ENCODE results near the gene FUT8.
A peak's percentile ranks its signal among the peaks of the same experiment; 100 is the strongest.
"Not testable (repeated sequence)": the region's sequence is repeated elsewhere in the genome, so short reads cannot be mapped to it uniquely, and the experiment has no call there.

FUT8 gene

DNA sequence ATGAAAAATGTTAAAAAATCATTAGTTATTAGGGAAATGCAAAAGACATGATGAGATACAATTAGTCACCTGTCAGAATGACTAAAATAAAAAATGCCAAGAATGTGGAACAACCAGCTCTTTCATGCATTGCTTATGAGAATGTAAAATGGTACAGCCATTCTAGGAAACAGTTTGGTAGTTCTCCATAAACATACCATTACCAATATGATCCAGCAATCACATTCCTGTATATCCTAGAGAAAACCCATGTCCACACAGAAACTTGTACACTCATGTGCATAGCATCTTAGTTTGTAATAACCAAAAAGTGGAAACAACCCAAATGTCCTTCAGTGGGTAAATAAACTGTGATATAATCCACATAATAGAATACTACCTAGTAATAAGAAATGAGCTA is 245.7 kb downstream of the FUT8 start:
- H3K9me3 Mint-ChIP-seq = peaks cover 20% of the 10 kb centered on the region
- H3K36me3 Mint-ChIP-seq (ENCODE audit: low read depth) = peaks cover 22% of the 10 kb centered on the region
- H3K27me3 Mint-ChIP-seq = no peaks in the 10 kb centered on the region
- DNase-seq (no peak), ATAC-seq (no peak)
- H3K27ac Mint-ChIP-seq = no peak overlapping the region
- H3K4me3 Mint-ChIP-seq = no peak overlapping the region
- no peaks in the 10 kb centered on the region for H3K4me1 Mint-ChIP-seq

DNA sequence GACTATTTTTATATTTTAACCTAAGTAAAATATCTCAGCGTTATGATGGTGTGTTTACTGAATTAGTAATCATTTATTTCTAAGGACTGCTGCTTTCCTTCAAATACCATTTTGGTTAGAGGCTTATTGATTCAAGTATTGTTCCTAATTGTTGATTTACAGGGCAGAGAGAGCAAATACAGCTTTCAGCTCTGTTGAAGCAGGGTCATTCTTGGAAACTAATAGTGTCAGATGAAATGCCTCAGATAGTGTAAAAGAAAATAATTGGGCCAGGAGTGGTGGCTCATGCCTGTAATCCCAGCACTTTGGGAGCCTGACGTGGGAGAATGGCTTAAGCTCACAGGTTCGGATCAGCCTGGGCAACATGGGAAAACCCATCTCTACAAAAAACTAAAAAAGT is 249.3 kb downstream of the FUT8 start:
- Mint-ChIP-seq H3K27ac (no peak overlapping the region), H3K4me3 (no peak overlapping the region), H3K36me3 (ENCODE audit: low read depth) (peaks cover 8% of the 10 kb centered on the region), H3K4me1 (peaks cover 3% of the 10 kb centered on the region), H3K27me3 (no peaks in the 10 kb centered on the region), H3K9me3 (peaks cover 4% of the 10 kb centered on the region)
- ATAC-seq (no peak), DNase-seq (no peak)

DNA sequence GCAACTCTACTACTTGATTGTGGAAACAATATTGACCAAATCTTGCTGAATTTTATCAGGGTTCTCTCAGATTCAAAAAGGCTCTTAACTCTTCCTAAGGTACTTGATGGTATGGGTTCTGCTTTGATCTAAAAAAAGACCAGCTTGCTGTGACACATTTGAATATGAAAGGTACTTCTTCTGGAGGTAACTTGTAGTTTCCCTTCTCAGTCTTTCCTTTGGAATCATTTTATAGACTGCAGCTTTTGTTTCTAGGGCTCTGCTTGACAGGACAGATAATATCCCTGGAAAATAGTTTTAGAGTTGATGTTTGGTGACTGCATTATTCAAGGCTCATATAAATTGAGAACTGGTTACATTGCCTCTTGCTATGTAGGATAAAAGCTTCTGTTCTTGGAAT is 251.9 kb downstream of the FUT8 start:
- H3K9me3 Mint-ChIP-seq = no peaks in the 10 kb centered on the region
- H3K4me3 Mint-ChIP-seq = no peak overlapping the region
- H3K27ac Mint-ChIP-seq = no peak overlapping the region
- DNase-seq (no peak), ATAC-seq (no peak)
- H3K27me3 Mint-ChIP-seq = no peaks in the 10 kb centered on the region
- peaks cover 3% of the 10 kb centered on the region for H3K4me1 Mint-ChIP-seq
- H3K36me3 Mint-ChIP-seq (ENCODE audit: low read depth) = peaks cover 4% of the 10 kb centered on the region

DNA sequence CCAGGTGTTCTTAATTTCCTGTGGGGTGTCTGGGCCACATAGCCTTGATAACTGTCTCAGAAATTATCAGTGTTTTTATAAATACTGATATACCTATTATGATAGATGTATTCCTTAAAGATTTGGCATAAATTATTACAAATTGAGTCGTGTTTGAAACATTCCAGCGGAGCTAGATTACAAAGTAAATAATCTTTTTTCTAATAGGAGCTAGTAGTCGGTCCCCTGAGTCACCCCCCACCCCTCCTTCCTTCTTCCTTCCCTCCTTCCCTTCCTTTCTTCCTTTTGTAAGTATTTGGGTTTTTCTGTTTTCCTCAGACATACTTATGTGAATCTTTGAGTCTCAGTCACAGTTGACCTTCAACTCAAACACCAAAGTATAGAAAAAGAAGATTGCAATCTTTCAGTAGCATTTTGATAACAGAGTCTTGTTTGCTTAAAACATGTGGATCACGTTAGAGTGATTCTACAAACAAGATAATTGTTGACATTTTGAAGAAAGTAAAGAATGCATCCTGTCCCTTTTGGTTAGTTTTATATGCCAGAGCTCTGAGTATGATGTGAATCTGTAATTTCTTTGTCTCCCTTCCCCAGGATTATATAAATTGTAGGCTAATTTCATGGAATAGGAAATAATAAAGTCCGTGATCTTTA is 264.0 kb downstream of the FUT8 start:
- Mint-ChIP-seq H3K4me3 (no peak overlapping the region), H3K27ac (no peak overlapping the region), H3K9me3 (no peaks in the 10 kb centered on the region), H3K4me1 (no peaks in the 10 kb centered on the region), H3K36me3 (ENCODE audit: low read depth) (peaks cover 21% of the 10 kb centered on the region), H3K27me3 (no peaks in the 10 kb centered on the region)
- DNase-seq = no peak
- no peak for ATAC-seq

DNA sequence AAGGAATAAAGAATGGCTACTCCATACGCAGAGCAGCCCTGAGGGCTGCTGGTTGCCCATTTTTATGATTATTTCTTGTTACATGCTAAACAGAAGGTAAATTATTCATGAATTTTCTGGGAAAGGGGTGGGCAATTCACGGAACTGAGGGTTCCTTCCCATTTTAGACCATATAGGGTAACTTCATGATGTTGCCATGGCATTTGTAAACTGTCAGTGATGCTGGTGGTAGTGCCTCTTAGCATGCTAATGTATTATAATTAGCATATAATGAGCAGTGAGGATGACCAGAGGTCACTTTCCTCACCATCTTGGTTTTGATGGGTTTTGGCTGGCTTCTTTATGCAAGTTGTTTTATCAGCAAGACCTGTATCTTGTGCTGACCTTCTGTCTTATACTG is 273.0 kb downstream of the FUT8 start:
- peaks cover 39% of the 10 kb centered on the region for H3K36me3 Mint-ChIP-seq (ENCODE audit: low read depth)
- ATAC-seq (no peak), DNase-seq (no peak)
- no peaks in the 10 kb centered on the region for H3K27me3 Mint-ChIP-seq
- H3K27ac Mint-ChIP-seq = no peak overlapping the region
- H3K9me3 Mint-ChIP-seq = peaks cover 19% of the 10 kb centered on the region
- no peak overlapping the region for H3K4me3 Mint-ChIP-seq
- H3K4me1 Mint-ChIP-seq = peaks cover 3% of the 10 kb centered on the region

DNA sequence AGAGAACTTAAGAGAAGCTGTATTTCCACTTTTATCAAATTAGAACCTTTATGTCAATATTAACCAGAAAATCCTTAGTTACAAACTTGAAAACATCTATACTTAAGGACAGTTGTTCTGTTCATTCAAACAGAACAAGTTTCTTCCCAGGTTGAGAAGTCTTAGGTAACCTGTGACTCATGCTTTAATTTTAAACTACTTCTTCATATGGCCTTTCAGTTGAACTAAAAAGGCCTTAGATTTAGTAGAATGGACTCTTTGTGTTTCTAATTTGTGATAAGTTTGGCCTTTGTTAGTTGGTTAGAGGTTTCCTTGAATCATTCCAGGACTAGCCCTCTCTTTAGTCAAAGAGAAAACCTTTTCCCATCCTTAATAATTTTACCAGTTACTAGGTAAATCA is 274.2 kb downstream of the FUT8 start:
- no peaks in the 10 kb centered on the region for H3K27me3 Mint-ChIP-seq
- peaks cover 19% of the 10 kb centered on the region for H3K9me3 Mint-ChIP-seq
- ATAC-seq (no peak), DNase-seq (no peak)
- peaks cover 42% of the 10 kb centered on the region for H3K36me3 Mint-ChIP-seq (ENCODE audit: low read depth)
- H3K4me3 Mint-ChIP-seq = no peak overlapping the region
- H3K27ac Mint-ChIP-seq = no peak overlapping the region
- H3K4me1 Mint-ChIP-seq = peaks cover 3% of the 10 kb centered on the region

DNA sequence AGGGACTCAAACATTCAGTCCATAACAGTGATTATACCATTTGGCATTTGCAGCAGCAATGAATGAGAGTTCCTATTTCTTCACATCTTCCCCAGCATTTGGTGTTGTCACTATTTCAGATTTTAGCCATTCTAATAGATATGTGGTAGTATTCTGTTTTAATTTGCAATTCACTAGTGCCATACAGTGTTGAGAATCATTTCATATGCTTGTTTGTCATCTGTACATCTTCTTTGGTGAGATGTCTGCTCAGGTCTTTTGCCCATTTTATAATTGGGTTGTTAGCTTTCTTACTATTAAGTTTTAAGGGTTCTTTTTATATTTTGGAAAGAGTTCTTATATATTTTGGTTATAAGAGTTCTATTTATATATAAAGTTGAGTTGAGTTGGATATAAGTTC is 276.5 kb downstream of the FUT8 start:
- Mint-ChIP-seq H3K27me3 (no peaks in the 10 kb centered on the region), H3K36me3 (ENCODE audit: low read depth) (peaks cover 45% of the 10 kb centered on the region)
- ATAC-seq = no peak

DNA sequence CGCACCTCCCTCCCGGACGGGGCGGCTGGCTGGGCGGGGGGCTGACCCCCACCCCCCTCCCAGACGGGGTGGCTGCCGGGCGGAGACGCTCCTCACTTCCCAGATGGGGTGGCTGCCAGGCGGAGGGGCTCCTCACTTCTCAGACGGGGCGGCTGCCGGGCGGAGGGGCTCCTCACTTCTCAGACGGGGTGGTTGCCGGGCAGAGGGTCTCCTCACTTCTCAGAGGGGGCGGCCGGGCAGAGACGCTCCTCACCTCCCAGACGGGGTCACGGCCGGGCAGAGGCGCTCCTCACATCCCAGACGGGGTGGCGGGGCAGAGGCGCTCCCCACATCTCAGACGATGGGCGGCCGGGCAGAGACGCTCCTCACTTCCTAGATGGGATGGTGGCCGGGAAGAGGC is 280.0 kb downstream of the FUT8 start:
- H3K36me3 Mint-ChIP-seq (ENCODE audit: low read depth) = peaks cover 34% of the 10 kb centered on the region
- not testable (repeated sequence) for ATAC-seq, DNase-seq, H3K4me1 Mint-ChIP-seq, H3K27ac Mint-ChIP-seq, H3K27me3 Mint-ChIP-seq, H3K4me3 Mint-ChIP-seq
- peaks cover 12% of the 10 kb centered on the region for H3K9me3 Mint-ChIP-seq

More for the DNA sequence above, 276.5 kb downstream of the FUT8 start:
- peaks cover 19% of the 10 kb centered on the region for H3K9me3 Mint-ChIP-seq
- no peak for DNase-seq
- no peak overlapping the region for H3K27ac Mint-ChIP-seq
- H3K4me1 Mint-ChIP-seq = peaks cover 3% of the 10 kb centered on the region
- no peak overlapping the region for H3K4me3 Mint-ChIP-seq

DNA sequence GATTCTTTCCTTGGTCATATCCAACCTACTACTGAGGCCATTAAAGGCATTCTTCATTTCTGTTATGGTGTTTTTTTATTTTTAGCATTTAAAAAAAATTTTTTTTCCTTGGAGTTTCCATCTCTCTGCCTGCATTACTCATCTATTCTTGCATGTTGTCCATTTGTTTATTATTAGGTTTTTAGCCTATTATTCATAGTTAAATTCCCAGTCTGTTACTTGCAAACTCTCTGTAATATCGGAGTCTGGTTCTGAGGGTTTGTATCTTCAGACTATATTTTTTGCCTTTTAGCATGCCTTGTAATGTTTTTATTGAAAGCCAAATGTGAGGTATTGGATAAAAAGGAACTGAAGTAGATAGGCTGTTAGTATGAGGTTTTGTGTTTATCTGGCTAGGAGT is 284.3 kb downstream of the FUT8 start:
- Mint-ChIP-seq H3K36me3 (ENCODE audit: low read depth) (peaks cover 19% of the 10 kb centered on the region), H3K27me3 (no peaks in the 10 kb centered on the region), H3K4me1 (peaks cover 3% of the 10 kb centered on the region), H3K4me3 (no peak overlapping the region), H3K9me3 (no peaks in the 10 kb centered on the region), H3K27ac (no peak overlapping the region)
- DNase-seq (no peak), ATAC-seq (no peak)

DNA sequence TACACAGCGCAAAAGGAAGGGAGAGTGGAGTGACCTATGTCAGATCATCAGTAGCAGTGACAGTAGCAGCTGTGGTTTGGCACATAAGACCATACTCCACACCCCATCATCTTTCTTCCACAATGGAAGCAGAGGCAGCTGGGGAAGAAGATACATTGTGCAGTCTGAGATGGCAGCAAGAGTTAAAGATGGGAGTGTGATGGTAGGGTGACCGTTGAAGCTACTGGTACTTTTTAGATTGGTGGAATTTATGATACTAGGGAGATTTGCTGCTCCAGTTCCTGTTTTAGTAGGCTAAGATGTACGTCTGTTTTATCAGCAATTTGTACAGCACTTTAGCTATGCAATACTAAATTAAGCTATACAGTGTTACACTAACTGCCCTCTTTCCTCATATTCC is 291.0 kb downstream of the FUT8 start:
- H3K27ac Mint-ChIP-seq = no peak overlapping the region
- DNase-seq (no peak), ATAC-seq (no peak)
- H3K36me3 Mint-ChIP-seq (ENCODE audit: low read depth) = peaks cover 34% of the 10 kb centered on the region
- no peak overlapping the region for H3K4me3 Mint-ChIP-seq
- peaks cover 10% of the 10 kb centered on the region for H3K9me3 Mint-ChIP-seq
- no peaks in the 10 kb centered on the region for H3K27me3 Mint-ChIP-seq
- peaks cover 7% of the 10 kb centered on the region for H3K4me1 Mint-ChIP-seq

DNA sequence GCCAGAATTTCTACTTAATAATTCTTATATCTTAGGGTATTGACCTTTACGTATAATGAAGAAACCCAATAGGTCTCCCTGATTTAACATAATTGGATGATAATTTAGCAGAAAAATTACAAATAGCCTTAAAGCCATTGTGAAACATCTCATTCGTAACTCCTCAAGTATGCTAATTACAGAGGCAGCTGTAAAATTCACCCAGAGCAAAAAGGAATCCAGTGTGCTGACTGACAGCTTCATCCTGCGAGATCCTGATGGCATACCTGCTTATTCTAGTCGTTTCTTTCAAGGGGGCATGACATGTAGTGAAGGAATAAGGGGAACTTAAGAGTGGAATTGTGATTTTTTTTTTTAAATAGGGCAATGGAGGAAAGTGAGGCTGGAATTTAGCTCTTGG is 291.5 kb downstream of the FUT8 start:
- H3K36me3 Mint-ChIP-seq (ENCODE audit: low read depth) = peaks cover 36% of the 10 kb centered on the region
- peaks cover 9% of the 10 kb centered on the region for H3K4me1 Mint-ChIP-seq
- no peak overlapping the region for H3K27ac Mint-ChIP-seq
- ATAC-seq = no peak
- DNase-seq = no peak
- no peaks in the 10 kb centered on the region for H3K27me3 Mint-ChIP-seq
- no peak overlapping the region for H3K4me3 Mint-ChIP-seq
- peaks cover 11% of the 10 kb centered on the region for H3K9me3 Mint-ChIP-seq

DNA sequence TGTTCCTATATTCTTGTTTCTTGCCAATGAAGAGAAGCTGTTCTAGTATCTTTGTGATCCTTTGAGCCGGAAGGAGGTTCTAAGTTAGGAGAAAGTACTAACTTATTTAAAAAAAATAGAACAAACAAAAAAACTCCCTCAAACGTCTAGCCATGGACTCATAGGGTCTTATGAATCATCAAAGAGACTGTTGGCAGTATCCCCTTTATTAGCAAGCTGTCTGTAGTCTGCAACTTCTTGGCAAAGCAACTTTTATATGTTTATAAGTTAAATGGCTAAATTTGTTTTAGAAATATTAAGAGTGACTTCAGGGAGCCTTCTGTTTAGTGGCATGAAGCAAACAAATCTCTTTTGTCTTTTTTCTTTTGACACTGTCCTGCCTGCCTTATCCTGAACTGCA is 291.9 kb downstream of the FUT8 start:
- H3K36me3 Mint-ChIP-seq (ENCODE audit: low read depth) = peaks cover 32% of the 10 kb centered on the region
- H3K27ac Mint-ChIP-seq = peak overlapping the region; percentile 39
- peaks cover 13% of the 10 kb centered on the region for H3K4me1 Mint-ChIP-seq
- ATAC-seq = no peak
- peaks cover 11% of the 10 kb centered on the region for H3K9me3 Mint-ChIP-seq
- DNase-seq = no peak
- no peak overlapping the region for H3K4me3 Mint-ChIP-seq
- no peaks in the 10 kb centered on the region for H3K27me3 Mint-ChIP-seq

DNA sequence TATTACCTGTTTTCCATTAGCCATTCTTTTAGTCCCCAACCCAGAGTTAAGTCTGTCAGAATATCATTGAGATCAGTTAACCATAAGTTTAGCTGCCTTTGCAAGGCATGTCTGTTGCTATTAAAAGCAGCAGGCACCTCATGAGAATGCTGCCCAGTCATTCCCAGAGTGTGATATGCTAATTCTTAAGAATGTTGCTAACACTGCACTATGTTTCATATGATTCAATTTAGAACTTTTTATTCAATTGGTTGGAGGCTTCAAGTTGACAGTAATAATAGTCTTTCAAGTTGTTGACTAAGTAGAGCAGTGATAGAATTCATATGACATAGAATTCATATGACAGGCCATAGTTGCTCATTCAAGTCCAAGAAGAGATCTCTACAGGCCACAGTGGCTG is 292.3 kb downstream of the FUT8 start:
- H3K4me1 Mint-ChIP-seq = peaks cover 15% of the 10 kb centered on the region
- ATAC-seq (peak; percentile 95), DNase-seq (no peak)
- H3K4me3 Mint-ChIP-seq = no peak overlapping the region
- no peaks in the 10 kb centered on the region for H3K27me3 Mint-ChIP-seq
- peaks cover 11% of the 10 kb centered on the region for H3K9me3 Mint-ChIP-seq
- peaks cover 31% of the 10 kb centered on the region for H3K36me3 Mint-ChIP-seq (ENCODE audit: low read depth)
- H3K27ac Mint-ChIP-seq = peak overlapping the region; percentile 39

DNA sequence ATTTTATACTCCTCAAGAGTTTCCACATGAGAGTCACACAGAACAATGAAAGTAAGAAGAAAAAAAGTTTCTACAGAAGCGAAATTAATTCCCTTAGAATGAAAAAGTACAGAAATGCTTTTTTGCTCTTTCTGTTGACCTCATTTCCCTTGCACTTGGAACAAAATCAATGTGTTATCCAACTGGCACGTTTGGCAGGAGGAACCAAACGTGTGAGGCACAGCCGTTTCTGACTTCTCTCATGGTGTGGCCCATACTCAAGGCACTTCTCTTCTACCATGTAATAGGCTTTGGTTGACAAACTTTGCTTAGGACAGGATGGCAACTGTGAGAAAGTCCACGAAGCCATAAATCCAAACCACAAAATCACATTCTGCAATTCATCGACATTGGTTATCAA is 297.0 kb downstream of the FUT8 start:
- DNase-seq (no peak), ATAC-seq (no peak)
- Mint-ChIP-seq H3K36me3 (ENCODE audit: low read depth) (peaks cover 39% of the 10 kb centered on the region), H3K9me3 (peaks cover 26% of the 10 kb centered on the region), H3K27ac (no peak overlapping the region), H3K27me3 (no peaks in the 10 kb centered on the region), H3K4me3 (no peak overlapping the region), H3K4me1 (peaks cover 19% of the 10 kb centered on the region)

DNA sequence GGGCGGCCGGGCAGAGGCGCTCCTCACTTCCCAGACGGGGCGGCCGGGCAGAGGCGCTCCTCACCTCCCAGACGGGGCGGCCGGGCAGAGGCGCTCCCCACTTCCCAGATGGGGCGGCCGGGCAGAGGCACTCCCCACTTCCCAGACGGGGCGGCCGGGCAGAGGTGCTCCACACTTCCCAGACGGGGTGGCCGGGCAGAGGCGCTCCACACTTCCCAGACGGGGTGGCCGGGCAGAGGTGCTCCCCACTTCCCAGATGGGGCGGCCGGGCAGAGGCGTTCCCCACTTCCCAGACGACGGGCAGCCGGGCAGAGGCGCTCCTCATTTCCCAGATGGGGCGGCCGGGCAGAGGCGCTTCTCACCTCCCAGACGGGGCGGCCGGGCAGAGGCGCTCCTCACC is 304.3 kb downstream of the FUT8 start:
- Mint-ChIP-seq H3K9me3 (peaks cover 47% of the 10 kb centered on the region), H3K36me3 (ENCODE audit: low read depth) (peaks cover 50% of the 10 kb centered on the region)
- H3K4me1 Mint-ChIP-seq, DNase-seq, ATAC-seq, H3K27ac Mint-ChIP-seq, H3K27me3 Mint-ChIP-seq, H3K4me3 Mint-ChIP-seq: not testable (repeated sequence)

DNA sequence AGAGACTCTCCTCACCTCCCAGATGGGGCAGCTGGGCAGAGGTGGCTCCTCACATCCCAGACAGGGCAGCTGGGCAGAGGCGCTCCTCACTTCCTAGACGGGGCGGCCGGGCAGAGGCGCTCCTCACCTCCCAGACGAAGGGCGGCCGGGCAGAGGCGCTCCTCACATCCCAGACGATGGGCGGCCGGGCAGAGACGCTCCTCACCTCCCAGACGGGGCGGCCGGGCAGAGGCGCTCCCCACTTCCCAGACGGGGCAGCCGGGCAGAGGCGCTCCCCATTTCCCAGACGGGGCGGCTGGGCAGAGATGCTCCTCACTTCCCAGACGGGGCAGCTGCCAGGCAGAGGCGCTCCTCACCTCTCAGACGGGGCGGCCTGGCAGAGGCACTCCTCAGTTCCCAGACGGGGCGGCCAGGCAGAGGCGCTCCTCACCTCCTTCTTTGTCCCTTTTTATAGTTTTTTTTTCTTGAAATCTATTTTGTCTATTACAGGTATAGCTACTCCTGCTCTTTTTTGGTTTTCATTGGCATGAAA is 304.9 kb downstream of the FUT8 start:
- Mint-ChIP-seq H3K9me3 (peaks cover 47% of the 10 kb centered on the region), H3K36me3 (ENCODE audit: low read depth) (peaks cover 54% of the 10 kb centered on the region), H3K4me1 (peaks cover 13% of the 10 kb centered on the region)
- not testable (repeated sequence) for H3K27ac Mint-ChIP-seq, H3K27me3 Mint-ChIP-seq, DNase-seq, H3K4me3 Mint-ChIP-seq, ATAC-seq

Data from activated naive CD8-positive, alpha-beta T cell treated with anti-CD3 and anti-CD28 coated beads, Interleukin-2, amount 50 U/mL, for 24 hours (primary cell).